Activated T-helper 1 cell treated with anti-CD3 and anti-CD28 coated beads, Interleukin-2, amount 50 U/mL, for 16 hours (primary cell): ENCODE results near the gene TNFSF4.
"Not testable (repeated sequence)": the region's sequence is repeated elsewhere in the genome, so short reads cannot be mapped to it uniquely, and the experiment has no call there.

Experiments
- DNase-seq, 2 donors: peaks; one replicate each; pipeline ENCODE4 v3.0.0-alpha.2; 2020; ENCODE audit warnings: low read depth in 1 of 2, low spot score in 1 of 2

Gene TNFSF4, protein sequence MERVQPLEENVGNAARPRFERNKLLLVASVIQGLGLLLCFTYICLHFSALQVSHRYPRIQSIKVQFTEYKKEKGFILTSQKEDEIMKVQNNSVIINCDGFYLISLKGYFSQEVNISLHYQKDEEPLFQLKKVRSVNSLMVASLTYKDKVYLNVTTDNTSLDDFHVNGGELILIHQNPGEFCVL

GRCh38 chr1:173206816-173207568 is at the start of gene TNFSF4:
TSS of gene TNFSF4 (minus strand) at chr1:173207331. CDS start at chr1:173207176, 155 bp downstream.
- no peak for DNase-seq

DNA sequence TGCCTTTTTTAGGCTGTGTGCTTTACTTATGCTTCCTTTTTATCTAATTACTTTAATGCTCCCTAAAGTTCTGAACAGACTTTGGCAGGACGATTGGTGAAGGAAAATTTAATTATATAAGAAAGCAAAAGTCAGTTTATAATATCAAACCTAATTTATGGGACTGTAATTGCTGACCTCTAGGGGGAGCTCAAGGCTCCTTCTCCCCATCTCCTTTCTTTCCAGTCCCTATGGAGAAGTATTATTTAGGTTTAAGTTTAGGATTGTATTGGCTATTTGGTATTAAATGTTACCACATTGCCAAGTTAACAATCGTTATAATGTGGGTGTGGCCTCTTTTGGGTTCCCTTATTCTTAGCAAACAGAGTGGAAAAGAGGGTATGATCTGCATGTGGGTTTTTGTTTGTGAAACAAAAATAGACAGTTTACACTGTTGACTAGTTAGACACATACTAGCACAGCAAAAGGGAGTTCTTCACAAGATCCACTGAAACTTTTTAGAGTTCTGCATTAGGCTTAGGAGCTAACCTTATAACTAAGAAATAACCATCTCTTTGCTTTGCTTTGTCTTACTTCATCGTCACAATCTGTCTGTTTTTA is 48.2 kb upstream of the TNFSF4 start:
- no peak for DNase-seq

GRCh38 chr1:173253046-173253445 is 45.9 kb upstream of the TNFSF4 start:
- DNase-seq = no peak

DNA sequence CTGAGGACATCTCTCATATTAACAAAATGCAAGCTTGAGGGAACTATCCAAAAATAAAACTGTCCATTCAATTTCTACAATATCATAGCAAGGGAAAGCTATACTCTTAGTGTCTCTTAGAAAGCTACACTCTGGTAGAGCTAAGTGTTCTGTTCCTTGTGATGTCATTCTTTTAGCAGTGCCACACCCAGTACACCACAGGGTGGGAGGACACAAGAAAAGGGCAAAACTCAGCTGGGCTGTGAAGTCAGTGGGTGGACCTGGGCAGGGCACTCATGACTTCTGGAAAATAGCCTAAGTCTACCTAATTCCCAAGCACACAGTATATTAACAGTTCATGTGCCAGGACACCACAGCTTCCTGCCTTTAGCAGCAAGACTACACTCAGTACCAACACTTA is 42.2 kb upstream of the TNFSF4 start:
- DNase-seq = no peak

DNA sequence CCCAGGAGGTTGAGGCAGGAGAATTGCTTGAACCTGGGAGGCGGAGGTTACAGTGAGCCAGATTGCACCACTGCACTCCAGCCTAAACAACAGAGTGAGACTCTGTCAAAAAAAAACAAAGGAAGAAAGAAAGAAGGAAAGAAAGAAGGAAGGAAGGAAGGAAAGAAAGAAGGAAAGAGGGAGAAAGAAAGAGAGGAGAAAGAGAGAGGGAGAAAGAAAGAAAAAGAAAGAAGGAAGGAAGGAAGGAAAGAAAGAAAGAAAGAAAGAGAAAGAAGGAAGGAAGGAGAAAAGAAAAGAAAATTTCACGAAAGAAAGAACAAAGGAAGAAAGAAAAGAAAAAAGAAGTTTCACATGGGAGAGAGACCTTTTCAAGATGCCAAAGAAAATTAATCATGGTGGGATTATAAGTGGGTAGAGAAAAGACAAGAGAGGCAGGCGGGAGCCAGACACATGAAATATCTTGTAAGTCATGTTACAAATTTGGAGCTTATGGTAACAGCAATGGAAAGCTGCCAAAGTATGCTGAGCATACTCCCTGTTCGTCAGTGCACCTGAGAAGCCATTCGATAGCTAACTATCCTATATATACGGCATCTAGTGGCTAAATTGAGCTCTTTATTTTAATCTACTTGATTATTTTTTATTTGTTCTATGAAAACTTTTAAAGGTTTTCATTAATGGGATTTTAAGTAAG is 41.3 kb upstream of the TNFSF4 start:
- no peak for DNase-seq

GRCh38 chr1:173245892-173246291 is 38.8 kb upstream of the TNFSF4 start:
- DNase-seq = no peak

DNA sequence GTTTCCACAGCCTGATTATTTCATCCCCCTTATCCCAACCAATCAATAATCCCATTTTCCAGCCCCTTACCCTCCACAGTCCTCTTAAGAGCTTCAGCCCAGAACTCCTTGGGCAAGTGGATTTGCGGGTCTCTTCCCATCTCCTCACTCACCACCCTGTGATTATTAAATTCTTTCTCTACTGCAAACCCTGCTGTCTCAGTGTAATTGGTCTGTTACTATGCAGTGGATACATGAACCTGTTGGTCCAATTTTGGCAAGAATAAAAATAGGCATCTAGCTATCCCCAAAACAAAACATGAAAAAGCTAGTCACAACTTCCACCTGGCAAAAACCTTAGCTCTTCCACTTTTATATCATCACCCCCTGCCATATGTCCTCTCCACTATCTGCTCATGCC is 36.2 kb upstream of the TNFSF4 start:
- DNase-seq = no peak

GRCh38 chr1:173241528-173242347 is 34.6 kb upstream of the TNFSF4 start:
- DNase-seq = no peak

- no peak for DNase-seq
Observed at GRCh38 chr1:173240609-173241008, 33.5 kb upstream of the TNFSF4 start.

- no peak for DNase-seq
Observed at GRCh38 chr1:173239058-173239457, 31.9 kb upstream of the TNFSF4 start.

DNA sequence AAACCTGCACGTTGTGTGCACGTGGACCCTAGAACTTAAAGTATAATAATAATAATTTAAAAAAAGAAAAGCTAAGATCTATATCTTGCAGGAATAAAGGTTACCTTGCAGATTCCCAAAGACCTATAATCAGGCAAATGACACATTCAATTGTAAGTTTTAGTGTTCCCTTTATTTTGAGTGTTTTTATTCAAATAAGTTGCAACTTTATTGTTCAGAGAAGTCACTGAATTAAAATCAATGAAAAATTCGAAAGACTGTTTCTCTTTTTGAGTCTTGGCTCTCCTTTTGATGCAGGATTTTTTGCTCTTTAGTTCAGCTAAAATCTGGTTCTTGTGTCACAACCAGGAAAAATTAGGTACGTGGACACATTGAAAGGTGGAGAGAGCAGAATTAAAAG is 27.8 kb upstream of the TNFSF4 start:
- DNase-seq = no peak

- not testable (repeated sequence) for DNase-seq
Observed at GRCh38 chr1:173234434-173234833, 27.3 kb upstream of the TNFSF4 start.

DNA sequence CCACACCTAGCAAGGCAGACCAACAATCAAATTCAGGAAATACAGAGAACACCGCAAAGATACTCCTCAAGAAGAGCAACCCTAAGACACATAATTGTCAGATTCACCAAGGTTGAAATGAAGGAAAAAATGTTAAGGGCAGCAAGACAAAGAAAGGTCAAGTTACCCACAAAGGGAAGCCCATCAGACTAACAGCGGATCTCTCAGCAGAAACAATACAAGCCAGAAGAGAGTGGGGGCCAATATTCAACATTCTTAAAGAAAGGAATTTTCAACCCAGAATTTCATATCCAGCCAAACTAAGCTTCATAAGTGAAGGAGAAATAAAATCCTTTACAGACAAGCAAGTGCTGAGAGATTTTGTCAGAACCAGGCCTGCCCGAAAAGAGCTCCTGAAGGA is 21.9 kb upstream of the TNFSF4 start:
- DNase-seq = not testable (repeated sequence)

- DNase-seq = no peak
Observed at GRCh38 chr1:173224949-173225348, 17.8 kb upstream of the TNFSF4 start.

GRCh38 chr1:173224280-173224892 is 17.3 kb upstream of the TNFSF4 start:
- DNase-seq = no peak

- DNase-seq = no peak
Observed at GRCh38 chr1:173223031-173223380, 15.9 kb upstream of the TNFSF4 start.

GRCh38 chr1:173222149-173223030 is 15.3 kb upstream of the TNFSF4 start:
- no peak for DNase-seq

- no peak for DNase-seq
Observed at GRCh38 chr1:173220157-173220556, 13.0 kb upstream of the TNFSF4 start.

DNA sequence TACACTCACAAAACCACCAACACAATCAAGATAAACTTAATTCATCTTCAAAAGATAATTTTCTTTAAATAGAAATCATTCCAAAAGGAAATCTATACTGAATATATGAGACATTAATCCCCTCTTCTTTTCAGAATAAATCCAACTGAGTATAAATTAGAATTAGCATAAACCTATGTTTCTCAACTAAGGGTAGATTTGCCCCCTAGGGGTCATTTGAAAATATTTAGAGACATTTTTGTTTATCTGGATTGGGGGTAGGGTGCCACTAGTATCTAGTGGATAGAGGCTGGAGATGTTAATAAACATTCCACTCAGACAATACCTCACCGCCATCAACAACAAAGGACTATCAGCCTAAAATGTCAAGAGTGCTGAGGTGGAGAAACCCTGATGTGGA is 6.5 kb upstream of the TNFSF4 start:
- no peak for DNase-seq
